DMS 273 (cell line): ENCODE data around the gene GALNT12.
A peak's percentile ranks its signal among the peaks of the same experiment; 100 is the strongest.

Experiments used
- DNase-seq: peaks from one replicate; lab custom pipeline; 2025; ENCODE audit not compliant: unreplicated experiment; lab: John Stamatoyannopoulos, UW

Gene GALNT12, protein sequence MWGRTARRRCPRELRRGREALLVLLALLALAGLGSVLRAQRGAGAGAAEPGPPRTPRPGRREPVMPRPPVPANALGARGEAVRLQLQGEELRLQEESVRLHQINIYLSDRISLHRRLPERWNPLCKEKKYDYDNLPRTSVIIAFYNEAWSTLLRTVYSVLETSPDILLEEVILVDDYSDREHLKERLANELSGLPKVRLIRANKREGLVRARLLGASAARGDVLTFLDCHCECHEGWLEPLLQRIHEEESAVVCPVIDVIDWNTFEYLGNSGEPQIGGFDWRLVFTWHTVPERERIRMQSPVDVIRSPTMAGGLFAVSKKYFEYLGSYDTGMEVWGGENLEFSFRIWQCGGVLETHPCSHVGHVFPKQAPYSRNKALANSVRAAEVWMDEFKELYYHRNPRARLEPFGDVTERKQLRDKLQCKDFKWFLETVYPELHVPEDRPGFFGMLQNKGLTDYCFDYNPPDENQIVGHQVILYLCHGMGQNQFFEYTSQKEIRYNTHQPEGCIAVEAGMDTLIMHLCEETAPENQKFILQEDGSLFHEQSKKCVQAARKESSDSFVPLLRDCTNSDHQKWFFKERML

DNA sequence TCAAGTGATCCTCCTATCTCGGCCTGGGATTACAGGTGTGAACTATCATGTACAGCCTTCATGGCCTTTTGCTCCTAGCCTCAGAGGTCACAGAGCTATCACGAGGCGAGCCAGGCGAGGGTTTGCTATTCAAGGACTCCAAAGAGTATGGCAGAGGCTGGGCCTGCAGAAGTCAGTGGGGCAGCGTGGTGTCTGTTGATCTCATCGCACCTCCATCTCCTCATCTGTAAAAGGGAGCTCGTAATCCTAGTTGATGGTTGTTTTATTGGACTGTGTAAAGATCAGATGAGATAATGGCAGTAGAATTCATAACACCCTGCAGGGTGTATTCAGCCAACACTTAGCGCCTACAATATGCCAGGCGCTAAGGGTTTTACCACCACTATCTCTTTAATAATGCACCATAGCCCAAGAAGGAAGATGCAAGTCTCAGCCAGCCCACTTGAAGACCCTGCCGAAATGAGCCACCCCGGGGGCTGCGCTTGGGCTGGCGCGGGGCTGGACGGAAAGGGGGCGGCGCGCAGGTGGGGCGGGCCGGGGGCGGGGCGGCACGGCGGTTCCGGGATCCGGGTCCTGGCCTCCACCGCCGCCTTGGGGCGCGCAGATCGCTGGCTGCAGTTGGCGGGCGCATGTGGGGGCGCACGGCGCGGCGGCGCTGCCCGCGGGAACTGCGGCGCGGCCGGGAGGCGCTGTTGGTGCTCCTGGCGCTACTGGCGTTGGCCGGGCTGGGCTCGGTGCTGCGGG is at the start of gene GALNT12:
Gene GALNT12, plus strand, starts transcription at position 601 of the 744 bp plus-strand sequence. Its CDS starts 29 bp downstream, at position 630.
- DNase-seq, result peak; percentile 79

DNA sequence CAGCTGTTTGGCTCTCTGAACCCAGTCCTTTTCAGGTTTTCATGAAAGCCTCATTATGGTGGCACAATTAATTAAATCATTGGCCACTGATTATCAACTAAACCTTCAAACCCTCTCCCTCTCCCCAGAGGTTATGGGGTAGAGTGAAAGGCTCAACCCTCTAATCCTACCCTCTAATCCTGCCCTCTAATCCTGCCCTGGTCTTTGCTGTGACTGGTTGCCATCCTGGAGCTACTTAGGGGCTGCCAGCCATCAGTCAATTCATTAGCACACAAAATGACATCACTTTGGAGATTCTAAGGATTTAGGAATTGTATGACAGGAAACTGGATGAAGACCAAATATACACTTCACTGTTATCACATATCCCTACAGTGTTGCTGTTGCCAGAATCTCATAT is 47.2 kb upstream of the GALNT12 start:
- DNase-seq, result no peak

DNA sequence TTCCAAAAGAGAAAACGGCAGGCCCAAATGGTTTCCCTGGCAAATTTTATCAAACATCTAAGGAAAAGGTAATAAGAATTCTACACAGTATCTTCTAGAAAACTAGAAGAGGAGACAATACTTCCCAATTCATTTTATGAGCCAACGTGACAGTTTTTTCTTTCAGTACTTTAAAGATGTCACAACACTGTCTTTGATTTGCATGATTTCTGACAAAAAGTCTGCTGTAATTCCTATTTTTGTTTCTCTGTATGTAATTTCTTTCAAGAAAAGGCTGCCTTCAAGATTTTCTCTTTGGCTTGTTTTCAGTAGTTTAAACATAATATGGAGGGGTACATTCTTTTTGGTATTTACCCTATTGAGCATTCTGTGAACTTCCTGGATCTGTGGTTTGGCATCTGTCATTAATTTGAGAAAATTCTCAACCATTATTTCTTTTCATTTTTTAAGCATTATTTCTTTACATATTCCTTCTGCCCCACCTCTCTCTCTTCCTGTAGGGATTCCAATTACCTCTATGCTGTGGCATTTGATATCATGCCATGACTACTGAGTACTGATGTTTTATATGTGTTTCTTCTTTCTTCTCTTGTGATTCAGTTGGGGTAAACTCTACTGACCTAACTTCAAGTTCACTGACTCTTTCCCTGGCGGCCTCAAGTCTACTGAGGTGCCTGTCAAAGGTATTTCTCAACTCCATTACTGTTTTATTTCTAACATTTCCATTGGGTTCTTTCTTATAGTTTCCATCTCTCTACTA is 43.3 kb upstream of the GALNT12 start:
- no peak for DNase-seq

DNA sequence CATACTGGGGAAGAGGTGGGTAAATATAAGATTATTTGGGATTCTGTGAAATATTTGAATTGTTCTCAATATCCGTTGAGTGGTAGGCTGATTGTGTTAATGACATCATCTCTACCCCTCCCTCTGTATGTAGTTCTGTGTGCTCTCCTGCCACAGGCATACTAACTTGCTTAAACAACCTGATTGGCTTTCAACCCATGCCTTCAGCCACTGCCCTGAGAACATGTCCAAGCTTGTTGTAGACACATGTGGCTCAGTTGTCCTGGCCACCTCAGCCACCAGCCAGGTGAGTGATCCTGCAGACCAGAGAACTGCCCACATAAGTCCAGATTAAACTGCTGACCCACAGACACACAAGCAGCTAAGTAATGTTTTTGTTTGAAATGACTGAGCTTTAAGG is 42.2 kb upstream of the GALNT12 start:
- peak; percentile 50 for DNase-seq

DNA sequence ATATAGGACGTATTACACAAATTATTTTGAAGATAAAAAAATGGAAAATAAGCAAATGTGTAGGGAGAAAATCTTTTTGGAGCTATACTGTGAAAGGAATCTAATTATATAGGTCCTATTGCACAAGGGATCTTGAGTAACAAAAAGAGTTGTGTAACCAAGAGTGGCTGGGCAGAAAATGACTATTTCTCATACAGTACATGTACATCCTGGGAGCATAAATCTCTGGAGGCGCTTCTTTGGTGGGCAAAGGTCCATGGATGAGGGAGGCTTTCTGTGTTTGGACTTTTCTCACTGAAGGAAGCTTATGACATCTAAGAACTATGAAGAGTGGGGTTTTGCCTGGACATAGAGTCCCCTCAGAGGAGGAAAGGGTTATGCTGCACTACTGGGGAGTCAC is 40.9 kb upstream of the GALNT12 start:
- no peak for DNase-seq

DNA sequence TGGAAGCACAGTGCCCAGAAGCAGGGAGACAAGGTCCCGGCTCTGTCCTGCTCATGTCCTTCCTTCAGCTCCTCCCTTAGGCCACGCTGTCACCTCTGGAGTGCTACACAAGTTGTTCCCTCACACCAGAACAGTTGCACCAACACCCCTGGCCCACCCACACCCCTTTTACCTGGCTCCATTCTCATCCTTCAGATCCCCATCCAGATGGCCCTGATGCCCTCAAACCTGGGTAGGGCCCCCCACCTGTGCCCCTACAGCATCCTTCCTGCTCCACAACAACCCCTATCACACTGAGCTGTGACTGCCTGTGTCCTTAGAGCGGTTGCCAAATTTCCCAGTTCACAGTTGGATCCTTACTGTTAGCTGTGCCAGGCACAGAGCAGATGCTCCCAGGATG is 40.3 kb upstream of the GALNT12 start:
- no peak for DNase-seq

DNA sequence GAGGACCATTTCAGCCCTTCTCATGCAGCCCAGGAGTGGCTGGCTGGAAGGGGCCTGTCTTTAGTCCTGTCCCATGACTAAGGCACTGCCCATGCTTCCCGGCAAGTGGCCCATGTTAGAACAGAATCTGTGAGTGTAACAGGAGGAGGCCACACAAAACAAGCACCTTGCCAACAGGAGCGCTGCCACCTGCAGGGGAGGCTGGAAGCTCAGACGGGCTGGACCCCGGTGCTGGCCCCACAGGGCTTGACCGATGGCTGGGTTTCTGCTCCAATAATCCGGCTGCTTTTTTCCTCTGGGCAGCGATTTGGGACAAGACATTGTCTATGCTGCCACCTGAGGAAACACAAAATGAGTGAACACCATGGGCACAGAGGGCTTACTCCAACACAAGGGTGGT is 39.6 kb upstream of the GALNT12 start:
- DNase-seq, result no peak

DNA sequence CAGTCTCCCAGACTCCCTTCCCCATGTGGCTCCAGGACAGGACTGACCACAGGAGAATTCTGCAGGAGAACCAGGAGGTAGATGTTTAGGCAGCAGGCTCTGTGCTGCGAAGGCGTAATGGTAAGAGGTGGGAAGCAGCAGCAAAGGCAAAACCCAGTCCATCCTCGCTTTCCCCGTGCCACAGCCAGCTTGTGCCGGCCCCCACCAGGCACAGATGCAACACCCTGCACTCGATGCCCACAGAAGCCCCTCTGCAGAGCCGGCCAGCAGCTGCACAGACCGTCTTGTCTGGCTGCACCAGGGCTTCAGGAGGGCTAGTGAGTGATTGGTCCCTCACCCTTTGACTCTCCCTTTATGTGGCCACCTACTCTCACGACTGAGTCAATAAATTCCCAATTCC is 39.1 kb upstream of the GALNT12 start:
- no peak for DNase-seq

DNA sequence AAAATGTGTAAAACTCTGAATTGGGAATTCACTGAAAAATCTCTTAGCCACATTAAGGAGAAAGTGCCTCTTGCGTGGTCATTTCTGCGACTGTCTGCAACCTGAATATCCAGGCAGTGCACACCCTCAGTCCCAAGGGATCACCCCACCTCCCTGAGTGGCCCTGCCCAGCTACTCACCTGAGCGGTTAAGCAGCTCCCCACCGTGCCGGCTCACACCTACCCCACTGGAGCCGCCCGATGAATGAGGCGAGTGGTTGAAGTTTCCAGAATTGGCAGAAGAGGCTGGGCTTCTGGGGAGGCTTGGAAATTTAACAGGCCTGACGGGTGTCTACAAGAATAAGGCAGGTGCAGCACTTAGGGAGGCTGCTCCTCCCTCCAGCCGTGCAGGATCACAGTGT is 36.8 kb upstream of the GALNT12 start:
- no peak for DNase-seq

DNA sequence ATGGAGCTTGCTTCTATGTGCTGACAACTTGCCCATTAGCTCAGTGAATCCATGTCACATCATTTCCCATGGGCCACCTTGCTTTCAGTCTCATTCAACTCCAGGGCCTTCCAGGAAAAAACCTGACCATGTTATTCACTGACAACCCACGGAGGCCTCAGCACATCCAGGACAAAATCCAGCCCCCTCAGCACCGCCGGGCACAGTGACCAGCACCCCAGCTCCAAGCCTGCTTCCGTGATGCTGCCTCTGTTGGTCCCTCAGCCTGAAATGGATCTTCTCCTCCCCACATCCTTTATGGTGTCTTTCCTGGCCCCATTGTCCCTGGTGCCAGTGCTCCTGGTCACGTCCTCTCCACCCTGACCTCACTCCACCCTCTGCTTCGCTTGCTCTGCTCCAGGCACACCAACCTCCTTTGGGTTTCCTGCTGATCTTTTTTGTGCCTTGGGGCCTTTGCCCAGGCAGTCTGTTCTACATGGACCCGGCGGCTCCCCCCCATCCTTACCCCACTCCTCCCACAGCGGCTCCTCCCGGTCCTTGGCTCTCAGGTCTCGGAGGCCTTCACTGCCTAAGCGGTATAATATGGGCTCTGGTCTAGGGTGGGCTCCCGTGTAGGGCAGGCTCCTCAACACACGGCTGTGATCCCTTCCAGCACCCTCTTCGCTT is 36.1 kb upstream of the GALNT12 start:
- DNase-seq, result no peak

DNA sequence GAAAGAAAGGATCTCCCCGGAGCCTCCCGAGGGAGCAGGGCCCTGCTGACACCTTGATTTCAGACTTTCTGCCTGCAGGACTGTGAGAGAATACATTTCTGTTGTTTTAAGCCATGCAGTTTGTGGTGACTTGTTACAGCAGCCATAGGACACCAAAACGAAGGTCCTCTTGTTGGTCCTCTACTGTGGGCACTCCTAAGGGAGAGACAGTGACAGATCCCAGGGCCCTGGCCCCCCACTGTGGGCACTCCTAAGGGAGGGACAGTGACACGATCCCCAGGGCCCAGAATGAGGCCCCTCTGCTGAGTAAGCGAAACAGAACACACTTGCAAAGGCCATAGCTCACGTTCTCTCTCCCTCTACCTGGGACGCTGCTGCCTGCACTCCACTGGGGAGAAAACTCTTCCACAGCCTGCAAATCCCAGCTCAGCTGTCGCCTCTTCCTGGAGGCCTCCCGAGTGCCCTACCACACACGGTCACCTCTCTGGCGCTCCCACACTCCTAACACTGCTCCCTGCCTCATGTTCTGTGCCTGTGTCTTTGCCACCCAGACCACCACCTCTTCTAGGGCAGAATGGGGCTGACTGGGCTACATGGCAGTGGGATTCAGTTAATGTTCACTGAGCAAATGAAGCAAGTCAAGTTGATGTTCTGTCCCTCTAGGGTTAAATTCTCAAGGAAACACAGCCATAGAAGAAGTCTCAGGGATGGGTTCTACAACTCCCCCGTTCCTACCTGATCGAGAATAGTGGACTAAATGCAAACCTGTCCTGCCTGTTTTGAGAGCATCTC is 34.9 kb upstream of the GALNT12 start:
- no peak for DNase-seq

DNA sequence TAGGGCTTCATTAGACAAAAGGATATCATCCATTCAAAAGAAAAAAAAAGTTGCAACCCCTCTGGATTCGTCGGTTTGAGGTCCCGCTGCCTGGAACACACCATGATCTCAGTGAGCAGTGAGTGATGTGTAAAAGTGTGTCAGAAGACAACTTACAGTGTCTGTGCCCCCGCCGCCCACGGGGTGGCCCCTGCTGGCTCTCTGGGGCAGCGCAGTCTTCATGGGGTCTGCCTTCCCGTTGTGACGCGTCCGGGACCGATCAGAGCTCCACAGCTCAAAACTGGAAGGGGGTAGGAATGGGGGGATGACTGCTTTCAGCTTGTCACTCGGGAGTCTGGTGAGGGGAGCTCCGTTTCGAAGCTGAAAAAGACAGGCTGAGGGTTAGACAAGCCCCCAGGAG is 33.7 kb upstream of the GALNT12 start:
- no peak for DNase-seq

DNA sequence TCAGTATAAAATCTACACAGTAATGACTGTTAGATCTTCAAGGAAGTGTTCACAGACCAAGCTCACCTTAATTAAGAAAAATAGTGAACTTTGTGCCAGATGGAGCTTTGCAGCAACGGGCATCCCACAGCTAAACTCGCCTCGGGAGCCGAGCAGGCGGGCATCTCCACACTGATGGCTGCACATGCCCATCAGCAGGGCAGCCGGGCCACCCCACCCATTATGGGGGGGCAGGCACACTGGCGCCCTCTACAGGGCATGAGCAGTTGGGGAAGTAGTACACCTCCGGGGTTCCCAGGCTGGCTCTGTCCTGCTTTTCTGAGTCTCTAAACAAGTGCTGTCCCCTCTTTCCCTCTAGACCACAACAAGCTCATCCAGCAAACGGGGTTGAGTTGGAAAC is 32.7 kb upstream of the GALNT12 start:
- peak; percentile 34 for DNase-seq

DNA sequence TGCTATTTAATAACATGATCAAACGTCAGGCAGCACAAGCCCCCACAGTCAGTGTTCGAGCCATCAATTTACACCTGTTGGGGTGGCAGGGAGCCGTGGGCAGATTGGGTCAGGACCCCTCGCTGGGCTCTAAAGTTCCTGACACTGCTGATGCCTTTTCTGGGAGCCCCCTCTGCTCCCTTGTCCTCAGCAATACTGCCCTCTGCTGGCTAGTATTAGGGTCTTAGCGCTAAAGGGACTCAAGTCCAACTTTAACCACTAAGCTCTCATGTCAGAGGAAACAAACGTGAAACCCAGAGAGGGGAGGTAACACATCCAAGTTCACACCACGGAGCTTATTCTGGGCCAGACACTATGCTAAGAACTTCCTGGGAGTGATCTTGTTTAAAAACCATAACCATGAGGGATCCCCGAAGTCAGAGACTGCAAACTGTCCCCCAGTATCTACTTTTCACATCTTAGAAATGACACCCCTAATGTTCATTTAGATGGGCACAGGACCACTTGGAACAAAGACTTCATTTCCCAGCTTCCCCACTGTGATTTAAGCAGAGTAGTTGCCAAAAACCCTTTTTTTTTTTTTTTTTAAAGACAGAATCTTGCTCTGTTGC is 31.5 kb upstream of the GALNT12 start:
- DNase-seq, result peak; percentile 89

DNA sequence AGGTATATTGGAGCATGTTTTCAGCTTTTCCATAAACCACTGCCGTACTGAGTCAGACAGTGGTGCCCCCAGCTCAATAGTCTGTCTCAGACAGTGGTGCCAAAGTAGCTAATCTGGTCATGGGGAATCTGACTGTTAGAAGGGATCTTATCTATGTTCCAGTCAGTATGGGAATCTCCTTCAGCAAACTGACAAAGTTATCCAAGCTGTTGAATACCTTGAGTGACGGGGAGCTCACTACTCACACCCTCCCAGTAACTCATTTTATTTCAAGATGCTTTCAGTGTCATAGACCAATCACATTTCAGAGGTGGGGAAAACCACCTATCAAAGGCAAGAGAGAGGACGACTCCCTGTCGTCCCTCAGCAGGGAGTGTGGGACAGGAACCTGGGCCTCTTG is 29.9 kb upstream of the GALNT12 start:
- no peak for DNase-seq

DNA sequence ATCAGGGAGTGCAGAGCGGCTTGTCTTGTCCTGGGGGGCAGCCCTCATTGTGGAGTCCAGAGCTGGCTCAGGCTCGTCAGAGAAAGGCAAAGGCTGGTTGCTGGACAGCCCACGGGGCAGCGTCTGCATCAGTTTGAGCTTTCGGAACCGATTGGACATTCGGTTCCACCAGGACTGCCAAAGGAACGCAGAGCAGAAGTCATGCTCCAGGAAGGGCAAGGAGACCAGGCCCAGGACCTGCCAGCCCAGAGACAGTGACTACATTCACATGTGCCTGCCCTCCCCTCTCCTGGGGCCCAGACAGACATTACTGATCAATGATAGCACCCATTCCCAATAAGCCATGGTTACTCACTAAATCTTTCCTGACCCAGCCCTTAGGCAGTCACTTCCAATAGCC is 29.2 kb upstream of the GALNT12 start:
- DNase-seq, result no peak

DNA sequence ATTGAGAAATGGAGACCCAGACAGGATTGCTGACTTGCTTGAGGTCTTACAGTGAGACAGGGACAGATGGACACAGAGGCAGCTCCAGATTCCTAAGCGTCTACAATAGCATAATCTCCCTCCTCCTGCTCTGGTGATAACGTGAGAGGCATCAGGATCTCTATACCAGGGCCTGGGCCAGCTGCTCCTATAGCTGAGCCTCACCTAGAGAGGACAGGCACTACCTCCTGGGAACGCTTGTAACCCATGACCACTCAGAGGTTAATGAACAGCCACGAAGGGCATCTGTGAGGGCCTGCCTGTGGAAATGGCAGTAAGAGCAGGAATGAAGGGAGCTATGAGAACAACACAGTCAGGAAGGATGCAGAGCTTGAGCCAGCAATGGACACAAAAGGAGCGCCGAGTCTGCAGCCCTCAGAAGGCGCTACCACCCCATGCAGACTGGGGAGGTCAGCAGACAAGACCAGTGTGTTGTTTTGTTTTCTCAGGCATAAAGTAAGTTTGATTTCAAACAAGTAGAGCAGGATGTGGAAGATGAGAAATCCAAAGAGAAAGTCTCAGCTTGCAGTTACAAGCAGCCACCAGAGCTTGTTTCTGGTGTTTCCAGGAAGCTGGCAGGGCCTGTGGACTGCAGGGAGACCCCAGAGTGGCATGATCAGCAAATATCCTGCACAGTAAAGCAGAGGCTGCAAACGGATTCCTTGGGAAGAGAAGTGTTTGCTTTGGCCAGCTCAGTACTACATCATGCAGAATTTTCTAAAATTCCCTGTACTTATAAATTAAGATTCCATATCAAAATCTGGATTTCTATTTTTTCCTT is 28.5 kb upstream of the GALNT12 start:
- DNase-seq, result peak; percentile 16

DNA sequence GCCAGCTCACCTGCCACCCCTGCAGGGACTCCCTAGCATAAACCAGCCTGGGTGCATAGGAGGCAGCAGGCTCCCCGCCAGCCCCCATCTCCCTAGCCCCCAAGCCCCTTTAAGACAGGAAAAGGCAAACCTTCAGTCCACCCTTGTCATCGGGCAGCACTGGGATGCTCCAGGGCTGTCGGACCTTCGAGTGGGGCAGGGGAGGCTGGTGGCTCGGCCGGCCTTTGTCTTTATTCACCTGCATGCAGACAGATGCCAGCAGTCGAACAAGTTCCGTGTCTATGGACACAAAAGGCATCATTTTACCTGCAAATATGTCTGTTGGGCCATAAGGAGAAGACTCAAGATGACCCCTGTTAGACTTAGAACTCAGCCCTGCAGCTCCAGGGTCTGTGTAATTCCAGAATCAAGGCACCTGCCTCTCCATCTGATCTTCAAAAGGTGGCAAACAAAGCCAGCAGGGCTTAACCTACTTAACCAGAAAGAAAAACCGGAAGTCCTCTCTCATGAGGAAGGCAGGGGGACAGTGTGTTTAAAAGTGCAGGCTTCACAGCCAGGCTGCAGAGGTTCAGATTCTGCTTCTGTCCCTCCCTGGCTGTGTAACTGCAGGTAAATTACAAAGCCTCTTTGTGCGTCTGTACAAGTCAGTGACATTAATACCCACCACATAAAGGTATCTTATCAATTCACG is 27.3 kb upstream of the GALNT12 start:
- no peak for DNase-seq
